Measurements from ENCODE around the gene PIK3C2B.
A peak's percentile ranks its signal among the peaks of the same experiment; 100 is the strongest.
"Not testable (repeated sequence)": the region's sequence is repeated elsewhere in the genome, so short reads cannot be mapped to it uniquely, and the experiment has no call there.

PIK3C2B gene

DNA sequence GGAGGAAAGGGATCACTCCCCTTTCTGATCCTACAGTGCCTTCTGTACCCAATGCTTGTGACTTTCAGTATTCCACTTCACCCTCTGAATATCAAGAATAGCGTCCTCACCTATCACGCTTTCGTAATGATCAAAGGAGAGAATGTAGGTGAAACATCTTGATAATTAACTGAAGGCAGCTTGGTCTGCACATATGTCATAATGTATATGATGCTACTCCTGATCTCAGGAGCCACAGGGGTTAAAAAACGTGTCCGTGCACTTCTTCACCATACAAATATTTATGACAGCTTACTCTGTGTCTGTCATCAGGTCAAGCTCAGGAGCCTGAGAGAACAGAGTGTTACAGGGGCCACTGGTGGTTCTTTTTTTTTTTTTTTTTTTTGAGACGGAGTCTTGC is 1.2 kb upstream of the PIK3C2B start:
- Histone ChIP-seq H3K4me3 (ENCODE audit: low read depth, low read length) (peak overlapping the region; percentile 95), H3K27me3 (ENCODE audit: control insufficient read depth, insufficient read depth, low read length) (no peaks in the 10 kb centered on the region; the same call in 1 of the 2 replicates), H3K9me3 (ENCODE audit: control insufficient read depth, insufficient read depth, low read depth, low read length) (no peaks in the 10 kb centered on the region), H3K4me1 (ENCODE audit: control insufficient read depth, insufficient read depth, low read length) (peaks cover 29% of the 10 kb centered on the region), H3K36me3 (ENCODE audit: control insufficient read depth, insufficient read depth, low read length) (no peaks in the 10 kb centered on the region), H3K27ac (ENCODE audit: low read depth, low read length) (no peak overlapping the region), H3K9ac (ENCODE audit: low read length) (no peak overlapping the region)

DNA sequence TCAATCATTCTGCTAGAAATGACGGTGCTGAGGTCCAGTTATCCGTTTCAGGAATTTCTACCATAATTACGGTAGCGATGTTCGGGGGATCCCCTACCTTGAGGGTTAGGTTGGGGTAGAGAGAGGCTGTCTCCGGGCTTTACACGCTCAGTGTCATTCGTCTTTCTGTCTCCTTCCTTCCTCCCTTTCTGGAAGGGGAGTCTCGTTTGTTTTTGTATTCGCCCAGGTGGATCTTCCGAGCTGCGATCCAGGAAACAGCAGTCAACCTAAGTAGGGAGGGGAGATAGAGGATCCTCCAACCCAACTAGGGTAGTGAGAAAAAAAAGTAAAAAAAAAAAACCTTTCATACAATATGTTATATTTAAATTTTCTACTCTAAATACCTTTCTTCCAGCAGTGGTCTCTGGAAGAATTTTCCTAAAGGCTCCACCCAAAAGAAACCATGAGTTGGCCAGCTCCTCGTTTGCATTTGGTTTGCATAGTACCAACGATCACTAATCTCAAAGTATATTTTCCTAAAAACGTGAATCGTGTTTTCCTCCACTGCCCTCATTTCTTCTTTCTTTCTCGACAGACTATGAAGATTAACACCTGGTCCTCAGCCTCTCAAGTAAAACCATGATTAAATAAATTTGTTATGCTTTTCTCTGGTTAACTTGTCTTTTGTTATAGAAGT is 611 bp upstream of the PIK3C2B start:
- Histone ChIP-seq H3K4me3 (ENCODE audit: low read depth, low read length) (peak overlapping the region; percentile 95), H3K4me1 (ENCODE audit: control insufficient read depth, insufficient read depth, low read length) (peaks cover 29% of the 10 kb centered on the region), H3K9me3 (ENCODE audit: control insufficient read depth, insufficient read depth, low read depth, low read length) (no peaks in the 10 kb centered on the region), H3K36me3 (ENCODE audit: control insufficient read depth, insufficient read depth, low read length) (no peaks in the 10 kb centered on the region), H3K9ac (ENCODE audit: low read length) (peak overlapping the region; percentile 95), H3K27me3 (ENCODE audit: control insufficient read depth, insufficient read depth, low read length) (no peaks in the 10 kb centered on the region; the same call in 1 of the 2 replicates), H3K27ac (ENCODE audit: low read depth, low read length) (no peak overlapping the region)

DNA sequence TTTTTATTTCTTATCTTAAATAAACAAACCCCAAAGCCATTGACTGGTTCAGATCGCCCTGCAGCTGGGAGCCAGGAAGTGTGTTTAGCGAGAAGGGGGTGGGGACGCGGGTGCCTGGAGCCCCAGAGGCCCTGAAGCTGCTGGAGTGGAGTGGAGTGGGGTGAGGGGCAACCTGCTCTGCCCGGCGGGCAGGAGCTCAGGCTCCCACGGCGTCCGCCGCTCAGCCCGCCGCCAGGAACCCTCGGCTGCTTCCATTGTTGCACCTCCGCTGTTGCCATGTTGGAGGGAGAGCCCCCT is 673 bp downstream of the PIK3C2B start:
- Histone ChIP-seq H3K9ac (ENCODE audit: low read length) (peak overlapping the region; percentile 95), H3K27me3 (ENCODE audit: control insufficient read depth, insufficient read depth, low read length) (no peaks in the 10 kb centered on the region; the same call in 1 of the 2 replicates), H3K9me3 (ENCODE audit: control insufficient read depth, insufficient read depth, low read depth, low read length) (no peaks in the 10 kb centered on the region), H3K4me1 (ENCODE audit: control insufficient read depth, insufficient read depth, low read length) (peaks cover 29% of the 10 kb centered on the region), H3K4me3 (ENCODE audit: low read depth, low read length) (peak overlapping the region; percentile 95), H3K36me3 (ENCODE audit: control insufficient read depth, insufficient read depth, low read length) (no peaks in the 10 kb centered on the region), H3K27ac (ENCODE audit: low read depth, low read length) (peak overlapping the region; percentile 78)

DNA sequence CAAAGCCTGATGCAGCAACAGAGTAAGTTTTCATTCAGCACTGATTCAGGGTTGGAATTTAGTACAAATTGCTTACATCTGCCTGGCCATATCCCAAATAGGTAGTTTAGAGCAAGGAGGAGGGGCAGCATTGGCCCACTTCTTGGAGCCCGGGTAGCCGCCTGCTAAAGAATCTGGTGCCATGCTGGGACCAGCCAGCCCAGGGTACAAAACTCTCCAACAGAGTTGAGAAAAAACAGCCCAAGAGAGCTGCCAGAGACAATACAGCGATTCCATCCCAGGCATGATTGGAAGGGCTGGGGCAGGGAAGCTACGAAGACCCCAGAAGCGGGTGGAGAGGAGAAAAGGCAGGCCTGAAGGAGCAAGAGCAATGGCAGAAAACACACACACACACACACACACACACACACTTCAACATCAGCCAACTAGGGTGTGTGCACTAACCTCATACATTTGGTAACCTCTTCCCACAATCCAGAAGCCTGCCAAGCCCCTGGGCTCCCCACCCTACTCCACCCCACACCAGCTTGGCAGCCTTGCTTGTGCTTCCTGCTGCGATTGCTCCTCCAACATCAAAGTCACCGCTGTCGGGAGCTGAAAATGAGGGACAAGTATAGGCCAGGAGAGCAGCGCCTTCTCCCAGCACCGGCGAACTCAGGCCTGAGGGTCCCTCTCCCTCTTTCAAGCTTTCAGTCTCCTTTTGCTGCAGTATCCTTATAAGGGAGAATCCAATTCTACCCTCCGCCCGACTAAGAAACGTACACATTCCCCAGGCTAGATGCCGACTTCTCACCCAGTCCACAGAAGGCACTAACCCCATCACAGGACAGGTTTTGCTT is 1.2 kb downstream of the PIK3C2B start:
- Histone ChIP-seq H3K36me3 (ENCODE audit: control insufficient read depth, insufficient read depth, low read length) (no peaks in the 10 kb centered on the region), H3K27ac (ENCODE audit: low read depth, low read length) (no peak overlapping the region), H3K4me1 (ENCODE audit: control insufficient read depth, insufficient read depth, low read length) (peaks cover 29% of the 10 kb centered on the region), H3K9ac (ENCODE audit: low read length) (peak overlapping the region; percentile 95), H3K9me3 (ENCODE audit: control insufficient read depth, insufficient read depth, low read depth, low read length) (no peaks in the 10 kb centered on the region), H3K4me3 (ENCODE audit: low read depth, low read length) (peak overlapping the region; percentile 95), H3K27me3 (ENCODE audit: control insufficient read depth, insufficient read depth, low read length) (no peaks in the 10 kb centered on the region; the same call in 1 of the 2 replicates)

DNA sequence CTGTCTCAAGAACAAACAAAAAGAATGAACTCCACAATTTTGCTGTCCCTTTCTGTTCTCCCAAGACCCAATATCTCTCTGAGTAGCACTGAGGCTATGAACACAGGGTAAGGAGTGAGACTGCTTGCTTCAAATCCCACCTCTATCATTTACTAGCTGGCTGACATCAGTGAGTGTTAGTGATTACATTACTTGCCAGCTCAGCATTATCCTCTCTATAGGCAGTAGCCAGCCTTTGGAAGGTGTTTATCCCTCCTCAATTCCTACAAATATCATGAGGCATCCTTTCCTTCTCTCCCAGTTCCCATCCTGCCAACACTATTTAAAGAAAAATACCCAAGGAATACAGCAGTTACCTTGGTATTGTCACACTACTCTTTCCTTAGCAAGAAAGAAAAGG is 3.0 kb downstream of the PIK3C2B start:
- Histone ChIP-seq H3K9me3 (ENCODE audit: control insufficient read depth, insufficient read depth, low read depth, low read length) (no peaks in the 10 kb centered on the region), H3K27ac (ENCODE audit: low read depth, low read length) (no peak overlapping the region), H3K36me3 (ENCODE audit: control insufficient read depth, insufficient read depth, low read length) (no peaks in the 10 kb centered on the region), H3K9ac (ENCODE audit: low read length) (no peak overlapping the region), H3K4me1 (ENCODE audit: control insufficient read depth, insufficient read depth, low read length) (peaks cover 29% of the 10 kb centered on the region), H3K27me3 (ENCODE audit: control insufficient read depth, insufficient read depth, low read length) (no peaks in the 10 kb centered on the region; the same call in 1 of the 2 replicates), H3K4me3 (ENCODE audit: low read depth, low read length) (no peak overlapping the region)

DNA sequence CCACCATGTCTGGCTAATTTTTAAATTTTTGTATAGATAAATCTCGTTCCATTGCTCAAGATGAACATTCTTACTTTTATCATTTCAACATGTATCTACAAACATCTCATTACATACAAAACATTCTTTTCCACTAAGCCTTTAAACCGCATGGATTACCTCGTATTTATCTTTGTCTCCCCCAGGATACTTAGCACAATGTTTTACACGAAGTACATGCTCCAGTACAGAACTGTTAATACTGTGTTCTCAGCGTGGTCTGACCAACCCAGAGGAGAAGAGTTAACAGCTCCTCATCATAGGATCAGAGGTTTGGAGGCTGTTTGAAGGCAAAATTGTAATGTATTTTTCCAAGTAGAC is 7.4 kb downstream of the PIK3C2B start:
- H3K4me1 ChIP-seq (ENCODE audit: control insufficient read depth, insufficient read depth, low read length), result peaks cover 10% of the 10 kb centered on the region

DNA sequence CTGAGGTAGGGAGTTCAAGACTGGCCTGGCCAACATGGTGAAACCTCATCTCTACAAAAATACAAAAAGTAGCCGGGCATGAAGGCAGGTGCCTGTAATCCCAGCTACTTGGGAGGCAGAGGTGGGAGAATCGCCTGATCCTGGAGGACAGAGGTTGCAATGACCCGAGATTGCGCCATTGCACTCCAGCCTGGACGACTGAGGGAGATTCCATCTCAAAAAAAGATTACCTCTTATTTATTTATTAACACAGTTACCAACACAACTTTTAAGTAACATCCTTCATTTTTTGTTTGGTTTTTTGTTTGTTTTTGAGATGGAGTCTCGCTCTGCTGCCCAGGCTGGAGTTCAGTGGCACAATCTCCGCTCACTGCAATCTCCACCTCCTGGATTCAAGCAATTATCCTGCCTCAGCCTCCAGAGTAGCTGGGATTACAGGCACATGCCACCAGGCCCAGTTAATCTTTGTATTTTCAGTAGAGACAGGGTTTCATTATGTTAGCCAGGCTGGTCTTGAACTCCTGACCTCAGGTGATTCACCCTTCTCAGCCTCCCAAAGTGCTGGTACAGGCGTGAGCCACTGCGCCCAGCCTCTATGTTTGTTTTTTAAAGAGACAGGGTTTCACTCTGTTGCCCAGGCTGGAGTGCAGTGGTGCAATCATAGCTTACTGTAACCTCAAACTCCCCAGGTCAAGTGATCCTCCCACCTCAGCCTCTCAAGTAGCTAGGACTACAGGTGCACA is 7.9 kb downstream of the PIK3C2B start:
- not testable (repeated sequence) for H3K9ac ChIP-seq (ENCODE audit: low read length); H3K36me3 ChIP-seq (ENCODE audit: control insufficient read depth, insufficient read depth, low read length); H3K4me3 ChIP-seq (ENCODE audit: low read depth, low read length); H3K27me3 ChIP-seq (ENCODE audit: control insufficient read depth, insufficient read depth, low read length); H3K9me3 ChIP-seq (ENCODE audit: control insufficient read depth, insufficient read depth, low read depth, low read length); H3K4me1 ChIP-seq (ENCODE audit: control insufficient read depth, insufficient read depth, low read length); H3K27ac ChIP-seq (ENCODE audit: low read depth, low read length)

More for the DNA sequence above, 7.4 kb downstream of the PIK3C2B start:
- Histone ChIP-seq H3K4me3 (ENCODE audit: low read depth, low read length) (no peak overlapping the region), H3K27ac (ENCODE audit: low read depth, low read length) (no peak overlapping the region), H3K27me3 (ENCODE audit: control insufficient read depth, insufficient read depth, low read length) (no peaks in the 10 kb centered on the region), H3K9me3 (ENCODE audit: control insufficient read depth, insufficient read depth, low read depth, low read length) (no peaks in the 10 kb centered on the region), H3K36me3 (ENCODE audit: control insufficient read depth, insufficient read depth, low read length) (no peaks in the 10 kb centered on the region), H3K9ac (ENCODE audit: low read length) (no peak overlapping the region)

DNA sequence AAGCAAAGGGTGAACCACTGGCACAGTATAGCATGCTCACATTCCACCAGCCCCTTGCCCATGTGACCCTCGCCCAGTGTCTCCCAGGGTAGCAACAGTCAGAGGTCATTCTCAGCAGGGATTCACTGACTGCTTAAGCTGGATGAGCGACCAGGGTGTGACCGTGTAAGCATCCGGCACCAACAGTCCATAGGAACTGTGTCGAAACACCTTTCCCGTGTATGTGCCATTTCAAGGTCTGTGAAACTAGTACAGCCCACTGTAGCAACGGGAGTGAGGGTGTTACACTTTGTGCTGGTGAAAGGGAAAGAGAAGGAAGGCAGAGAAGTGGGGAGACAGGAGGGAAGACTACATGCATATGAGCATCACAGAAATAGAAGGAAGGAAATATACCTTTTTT is 10.8 kb downstream of the PIK3C2B start:
- Histone ChIP-seq H3K9ac (ENCODE audit: low read length) (no peak overlapping the region), H3K9me3 (ENCODE audit: control insufficient read depth, insufficient read depth, low read depth, low read length) (no peaks in the 10 kb centered on the region), H3K27ac (ENCODE audit: low read depth, low read length) (no peak overlapping the region), H3K4me3 (ENCODE audit: low read depth, low read length) (no peak overlapping the region), H3K36me3 (ENCODE audit: control insufficient read depth, insufficient read depth, low read length) (no peaks in the 10 kb centered on the region), H3K4me1 (ENCODE audit: control insufficient read depth, insufficient read depth, low read length) (peaks cover 14% of the 10 kb centered on the region), H3K27me3 (ENCODE audit: control insufficient read depth, insufficient read depth, low read length) (no peaks in the 10 kb centered on the region)

DNA sequence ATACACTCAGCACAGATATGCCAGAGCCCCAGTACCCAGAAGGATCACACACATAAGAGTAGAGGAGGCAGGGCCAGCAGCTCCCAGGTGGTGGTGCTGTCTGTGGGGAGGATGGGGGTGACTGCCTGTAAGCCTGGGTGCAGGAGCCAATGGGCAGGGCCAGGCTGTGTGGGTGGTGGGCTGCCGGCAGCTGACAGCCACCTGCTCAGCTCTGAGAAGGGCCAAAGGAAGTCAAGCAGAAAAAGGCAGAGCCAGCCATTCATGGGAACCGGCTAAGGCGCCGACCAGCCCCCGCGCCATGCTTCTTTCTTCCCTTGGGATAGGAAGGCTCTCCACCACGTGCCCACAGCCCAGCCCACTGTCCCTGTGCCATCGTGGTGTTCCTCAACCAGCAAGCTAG is 14.1 kb downstream of the PIK3C2B start:
- Histone ChIP-seq H3K4me3 (ENCODE audit: low read depth, low read length) (no peak overlapping the region), H3K4me1 (ENCODE audit: control insufficient read depth, insufficient read depth, low read length) (peaks cover 33% of the 10 kb centered on the region), H3K27ac (ENCODE audit: low read depth, low read length) (no peak overlapping the region), H3K27me3 (ENCODE audit: control insufficient read depth, insufficient read depth, low read length) (no peaks in the 10 kb centered on the region), H3K9me3 (ENCODE audit: control insufficient read depth, insufficient read depth, low read depth, low read length) (no peaks in the 10 kb centered on the region), H3K9ac (ENCODE audit: low read length) (no peak overlapping the region), H3K36me3 (ENCODE audit: control insufficient read depth, insufficient read depth, low read length) (no peaks in the 10 kb centered on the region)

DNA sequence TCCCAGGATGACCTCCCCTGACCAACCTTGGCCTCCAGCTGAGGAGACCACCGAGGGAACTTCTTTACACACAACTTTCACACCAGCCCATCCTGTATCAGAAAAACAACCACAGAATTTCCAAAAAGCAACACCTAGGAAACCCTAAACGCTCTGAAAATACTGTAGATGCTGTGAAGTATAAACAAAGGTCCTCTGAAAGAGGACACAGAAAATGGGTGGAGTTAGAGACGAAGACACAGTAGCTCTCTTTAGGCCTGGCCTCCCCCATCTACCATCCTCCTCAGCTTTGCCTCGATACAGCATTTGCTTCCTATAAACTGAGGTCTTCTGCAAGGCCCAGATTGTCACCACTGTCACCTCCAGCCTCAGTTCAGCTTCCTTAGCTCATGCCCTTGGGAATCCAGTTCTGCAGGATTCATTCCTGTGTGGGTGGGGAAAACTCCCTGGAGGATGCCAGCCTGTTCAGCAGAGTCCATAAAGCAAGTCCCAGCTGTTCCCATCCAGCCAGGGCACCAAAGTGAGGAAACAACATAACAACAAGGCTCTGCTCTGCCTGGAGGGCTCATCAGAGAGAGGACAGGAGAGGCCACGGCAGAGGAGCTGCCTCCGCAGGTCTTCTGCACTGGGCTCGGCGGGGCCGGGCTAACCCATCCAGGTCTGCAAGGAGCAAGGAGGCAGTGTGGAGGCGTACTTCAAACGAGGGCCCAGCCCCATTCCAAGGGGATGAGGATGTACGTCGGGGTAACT is 15.0 kb downstream of the PIK3C2B start:
- Histone ChIP-seq H3K4me1 (ENCODE audit: control insufficient read depth, insufficient read depth, low read length) (peaks cover 33% of the 10 kb centered on the region), H3K9ac (ENCODE audit: low read length) (no peak overlapping the region), H3K27me3 (ENCODE audit: control insufficient read depth, insufficient read depth, low read length) (no peaks in the 10 kb centered on the region), H3K27ac (ENCODE audit: low read depth, low read length) (no peak overlapping the region), H3K4me3 (ENCODE audit: low read depth, low read length) (no peak overlapping the region), H3K36me3 (ENCODE audit: control insufficient read depth, insufficient read depth, low read length) (no peaks in the 10 kb centered on the region), H3K9me3 (ENCODE audit: control insufficient read depth, insufficient read depth, low read depth, low read length) (no peaks in the 10 kb centered on the region)

Data from HUES6 (cell line).